Measurements from ENCODE around the gene MRPL9.

- TF ChIP-seq RAD21 (IDR thresholded peaks at IDR 0.05; ENCODE audit: low read depth) (no peak), MAX (IDR thresholded peaks at IDR 0.05) (no peak), ZBTB7A (IDR thresholded peaks at IDR 0.05; ENCODE audit: low read depth) (no peak), EP300 (IDR thresholded peaks at IDR 0.05; ENCODE audit: borderline replicate concordance) (no peak), CREB1 (IDR thresholded peaks at IDR 0.05; ENCODE audit: low read depth) (no peak), CEBPB (IDR thresholded peaks at IDR 0.05) (no peak), NFIC (IDR thresholded peaks at IDR 0.05) (no peak), TCF12 (IDR thresholded peaks at IDR 0.05; ENCODE audit: low read depth) (no peak), USF1 (IDR thresholded peaks at IDR 0.05) (no peak), TEAD4 (IDR thresholded peaks at IDR 0.05) (no peak), FOXM1 (IDR thresholded peaks at IDR 0.05; ENCODE audit: borderline replicate concordance, low read depth) (no peak), REST (IDR thresholded peaks at IDR 0.05; ENCODE audit: low read depth) (no peak), TAF1 (IDR thresholded peaks at IDR 0.05; ENCODE audit: low read depth) (no peak), EGR1 (IDR thresholded peaks at IDR 0.05) (no peak)
These were observed 694 bp upstream of the MRPL9 start for GRCh38 chr1:151763990-151764389.
